WTC11 (cell line): ENCODE measurements around the gene GRIA4. TPM values are rescaled to one million over a fixed set of nuclear protein-coding genes. Genes with fewer than 3 reads are reported as not detected.

ENCODE experiments used
- ATAC-seq: fragments of 200-7000 bp; cut with Tn5 transposase; 2 replicates; pipeline ENCODE4 v1.10.0; 2021; ENCODE audit warnings: mild to moderate bottlenecking, moderate library complexity
- CTCF ChIA-PET: fragments of 300-600 bp; sonication (Branson Sonifier 250); formaldehyde crosslinking; loops from one replicate; lab custom pipeline; 2021; ENCODE audit warnings: antibody characterized with exemption; lab: Charles Lee
- POLR2A ChIA-PET: fragments of 350-600 bp; sonication (Branson Sonifier 250); formaldehyde crosslinking; loops from one replicate; lab custom pipeline; 2021; ENCODE audit warnings: antibody characterized with exemption; lab: Charles Lee
- DNase-seq: peaks from one replicate; pipeline ENCODE4 v3.0.0; 2021; ENCODE audit warnings: low spot score
- H3K27ac Mint-ChIP-seq: 2 replicates; pipeline ENCODE4 v1.8.0; 2021; ENCODE audit warnings: mixed read lengths
- H3K27me3 Mint-ChIP-seq: 2 replicates; pipeline ENCODE4 v1.8.0; 2021; ENCODE audit warnings: low read depth, mild to moderate bottlenecking, moderate library complexity, mixed read lengths
- H3K36me3 Mint-ChIP-seq: 2 replicates; pipeline ENCODE4 v1.8.0; 2021; ENCODE audit warnings: mixed read lengths
- H3K4me1 Mint-ChIP-seq: 2 replicates; pipeline ENCODE4 v1.8.0; 2022; ENCODE audit warnings: mixed read lengths
- H3K4me3 Mint-ChIP-seq: 2 replicates; pipeline ENCODE4 v1.8.0; 2021; ENCODE audit warnings: mild to moderate bottlenecking, moderate library complexity, mixed read lengths
- H3K9me3 Mint-ChIP-seq: 2 replicates; pipeline ENCODE4 v1.8.0; 2021; ENCODE audit warnings: mixed read lengths
- AR ChIP-seq: fragments of 250-450 bp; sonication (Bioruptor Pico); IDR thresholded peaks from 2 replicates; pipeline ENCODE4 v1.9.0; 2021; ENCODE audit warnings: mild to moderate bottlenecking
- E2F5 ChIP-seq: sonication (generic); formaldehyde crosslinking; IDR thresholded peaks from 2 replicates; pipeline ENCODE4 v1.8.1; 2022; ENCODE audit warnings: mild to moderate bottlenecking, moderate library complexity, missing genetic modification reagents
- ETV6 ChIP-seq: sonication (generic); formaldehyde crosslinking; IDR thresholded peaks from 2 replicates; pipeline ENCODE4 v1.8.1; 2022; ENCODE audit warnings: mild to moderate bottlenecking, missing genetic modification reagents
- FOXP1 ChIP-seq: sonication (generic); formaldehyde crosslinking; IDR thresholded peaks from 2 replicates; pipeline ENCODE4 v1.8.0; 2022; ENCODE audit warnings: missing genetic modification reagents, mild to moderate bottlenecking, moderate library complexity, borderline replicate concordance
- GTF2I ChIP-seq: fragments of 250-450 bp; sonication (Bioruptor Pico); conservative IDR thresholded peaks from 2 replicates; pipeline ENCODE4 v1.4.0; 2021; ENCODE audit warnings: mild to moderate bottlenecking
- HMGXB4 ChIP-seq: sonication (generic); formaldehyde crosslinking; IDR thresholded peaks from 2 replicates; pipeline ENCODE4 v1.8.1; 2023; ENCODE audit warnings: mild to moderate bottlenecking, moderate library complexity, missing genetic modification reagents
- KAT7 ChIP-seq: sonication (generic); formaldehyde crosslinking; IDR thresholded peaks from 2 replicates; pipeline ENCODE4 v1.8.1; 2023; ENCODE audit warnings: missing genetic modification reagents, mild to moderate bottlenecking, borderline replicate concordance
- NFYB ChIP-seq: sonication (generic); formaldehyde crosslinking; conservative IDR thresholded peaks from 2 replicates; pipeline ENCODE4 v1.8.0; 2022; ENCODE audit warnings: low read depth, missing genetic modification reagents
- NR3C1 ChIP-seq: sonication (generic); formaldehyde crosslinking; conservative IDR thresholded peaks from 2 replicates; pipeline ENCODE4 v1.8.1; 2023; ENCODE audit warnings: low read depth, mild to moderate bottlenecking, missing genetic modification reagents
- PRRX2 ChIP-seq: fragments of 250-450 bp; sonication (Bioruptor Pico); IDR thresholded peaks from 2 replicates; pipeline ENCODE4 v1.8.0; 2021; ENCODE audit warnings: mild to moderate bottlenecking
- TCF7 ChIP-seq: sonication (generic); formaldehyde crosslinking; IDR thresholded peaks from 2 replicates; pipeline ENCODE4 v1.8.0; 2022; ENCODE audit warnings: mild to moderate bottlenecking, low read depth, missing genetic modification reagents, moderate library complexity
- TEAD1 ChIP-seq: sonication (generic); formaldehyde crosslinking; IDR thresholded peaks from 2 replicates; pipeline ENCODE4 v1.8.0; 2022; ENCODE audit warnings: mild to moderate bottlenecking, missing genetic modification reagents
- ZBTB21 ChIP-seq: sonication (generic); formaldehyde crosslinking; IDR thresholded peaks from 2 replicates; pipeline ENCODE4 v1.8.1; 2023; ENCODE audit warnings: mild to moderate bottlenecking, missing genetic modification reagents, borderline replicate concordance
- ZNF138 ChIP-seq: sonication (generic); formaldehyde crosslinking; conservative IDR thresholded peaks from 2 replicates; pipeline ENCODE4 v1.8.1; 2022; ENCODE audit warnings: mild to moderate bottlenecking, moderate library complexity, missing genetic modification reagents
- ZNF396 ChIP-seq: fragments of 250-450 bp; sonication (Bioruptor Pico); IDR thresholded peaks from 2 replicates; pipeline ENCODE4 v1.8.0; 2021; ENCODE audit warnings: mild to moderate bottlenecking, moderate library complexity, borderline replicate concordance
- ZNF423 ChIP-seq: fragments of 250-450 bp; sonication (Bioruptor Pico); IDR thresholded peaks from 2 replicates; pipeline ENCODE4 v2.1.2; 2022; ENCODE audit warnings: mild to moderate bottlenecking, moderate library complexity
- ZNF532 ChIP-seq: fragments of 250-450 bp; sonication (Bioruptor Pico); IDR thresholded peaks from 2 replicates; pipeline ENCODE4 v1.9.0; 2021; ENCODE audit warnings: mild to moderate bottlenecking, borderline replicate concordance
- total RNA-seq: library from RNA; stranded (reverse); gene quantifications from 3 replicates; pipeline ENCODE4 v1.2.3, GENCODE V29; 2021
- TF ChIP-seq, protein P1 (sequence below): sonication (generic); formaldehyde crosslinking; conservative IDR thresholded peaks from 2 replicates; pipeline ENCODE4 v1.8.1; 2022; ENCODE audit warnings: mild to moderate bottlenecking, missing genetic modification reagents
- TF ChIP-seq, protein P2 (sequence below): sonication (generic); formaldehyde crosslinking; IDR thresholded peaks from 2 replicates; pipeline ENCODE4 v1.8.1; 2022; ENCODE audit warnings: low read depth, mild to moderate bottlenecking, moderate library complexity, missing genetic modification reagents, borderline replicate concordance

The GRIA4 gene
- total RNA-seq, 1 experiment from 2014 or later = 11.4 TPM

DNA sequence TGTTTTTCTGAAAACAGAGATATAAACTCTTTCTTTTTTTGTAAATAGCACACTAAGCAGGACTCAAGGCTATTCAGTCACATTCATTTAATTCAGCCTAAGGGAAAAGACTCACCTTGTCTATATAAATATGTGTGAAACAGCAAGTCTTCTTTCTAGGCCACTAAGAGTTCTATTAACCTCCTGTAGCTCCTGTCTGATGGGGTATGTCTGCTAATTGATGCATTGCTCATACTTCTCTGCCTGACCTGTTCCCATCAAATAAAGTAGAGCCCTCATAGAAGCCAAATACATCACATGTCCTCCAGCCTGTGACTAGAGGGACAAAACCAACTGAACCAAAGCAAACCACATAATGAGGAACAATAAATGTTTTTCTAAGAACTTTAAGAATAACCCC, 344.0 kb downstream of the GRIA4 start:
- Mint-ChIP-seq H3K4me1 (peaks cover 4% of the 10 kb centered on the region), H3K9me3 (peaks cover 27% of the 10 kb centered on the region), H3K4me3 (no peak overlapping the region), H3K27me3 (no peaks in the 10 kb centered on the region), H3K36me3 (peaks cover 25% of the 10 kb centered on the region), H3K27ac (no peak overlapping the region)
- ChIA-PET CTCF (no interaction called here), POLR2A (no interaction called here)
- DNase-seq (no peak), ATAC-seq (no peak)
- no peak for TF ChIP-seq HMGXB4 (CRISPR knock-in tag)
- TF ChIP-seq KAT7 (CRISPR knock-in tag) = no peak
- TF ChIP-seq FOXP1 = no peak
- TF ChIP-seq ZNF396 (CRISPR knock-in tag) = no peak
- no peak for TF ChIP-seq PRRX2 (CRISPR knock-in tag)
- no peak for TF ChIP-seq TCF7 (CRISPR knock-in tag)
- no peak for TF ChIP-seq E2F5 (CRISPR knock-in tag)
- TF ChIP-seq, protein P1, sequence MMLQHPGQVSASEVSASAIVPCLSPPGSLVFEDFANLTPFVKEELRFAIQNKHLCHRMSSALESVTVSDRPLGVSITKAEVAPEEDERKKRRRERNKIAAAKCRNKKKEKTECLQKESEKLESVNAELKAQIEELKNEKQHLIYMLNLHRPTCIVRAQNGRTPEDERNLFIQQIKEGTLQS = no peak

GRCh38 chr11:105960252-105961245, 350.7 kb downstream of the GRIA4 start:
- H3K4me3 Mint-ChIP-seq = peak overlapping the region; percentile 10; the same call in 1 of the 2 replicates
- POLR2A ChIA-PET = interaction anchor here (1.0 to 1.4 kb wide), 3 partner anchors 21 to 117 kb away, joined by 3 to 12 read pairs (median 3); partner anchors contain the start of genes AASDHPPT and KBTBD3
- ATAC-seq = peak; percentile 93
- DNase-seq = peak; percentile 86
- H3K4me1 Mint-ChIP-seq = peaks cover 27% of the 10 kb centered on the region
- H3K27ac Mint-ChIP-seq = peak overlapping the region; percentile 37; the same call in 1 of the 2 replicates
- H3K9me3 Mint-ChIP-seq = peaks cover 32% of the 10 kb centered on the region
- peaks cover 41% of the 10 kb centered on the region for H3K36me3 Mint-ChIP-seq
- no peaks in the 10 kb centered on the region; the same call in 1 of the 2 replicates for H3K27me3 Mint-ChIP-seq
- CTCF ChIA-PET = interaction anchor here (1.4 kb wide), 1 partner anchor 98 kb away, joined by 4 read pairs; no protein-coding TSS in a partner anchor
- TF ChIP-seq, protein P2, sequence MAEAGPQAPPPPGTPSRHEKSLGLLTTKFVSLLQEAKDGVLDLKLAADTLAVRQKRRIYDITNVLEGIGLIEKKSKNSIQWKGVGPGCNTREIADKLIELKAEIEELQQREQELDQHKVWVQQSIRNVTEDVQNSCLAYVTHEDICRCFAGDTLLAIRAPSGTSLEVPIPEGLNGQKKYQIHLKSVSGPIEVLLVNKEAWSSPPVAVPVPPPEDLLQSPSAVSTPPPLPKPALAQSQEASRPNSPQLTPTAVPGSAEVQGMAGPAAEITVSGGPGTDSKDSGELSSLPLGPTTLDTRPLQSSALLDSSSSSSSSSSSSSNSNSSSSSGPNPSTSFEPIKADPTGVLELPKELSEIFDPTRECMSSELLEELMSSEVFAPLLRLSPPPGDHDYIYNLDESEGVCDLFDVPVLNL (CRISPR knock-in tag) = no peak
- TF ChIP-seq AR = no peak
- no peak for TF ChIP-seq NFYB (CRISPR knock-in tag)
- TF ChIP-seq ZBTB21 (CRISPR knock-in tag) = peak; percentile 46; the same call in 1 of the 2 replicates
- TF ChIP-seq NR3C1 (CRISPR knock-in tag) = no peak
- no peak for TF ChIP-seq ZNF423 (CRISPR knock-in tag)
- no peak for TF ChIP-seq TCF7 (CRISPR knock-in tag)
- no peak for TF ChIP-seq ZNF138 (CRISPR knock-in tag)
- no peak for TF ChIP-seq GTF2I
- TF ChIP-seq ZNF532 (CRISPR knock-in tag) = no peak
- TF ChIP-seq ETV6 (CRISPR knock-in tag) = no peak
- TF ChIP-seq KAT7 (CRISPR knock-in tag) = no peak
- no peak for TF ChIP-seq HMGXB4 (CRISPR knock-in tag)
- peak; percentile 56; the same call in 1 of the 2 replicates for TF ChIP-seq TEAD1 (CRISPR knock-in tag)
